ENCODE data around the gene ATF6.

Gene ATF6

DNA sequence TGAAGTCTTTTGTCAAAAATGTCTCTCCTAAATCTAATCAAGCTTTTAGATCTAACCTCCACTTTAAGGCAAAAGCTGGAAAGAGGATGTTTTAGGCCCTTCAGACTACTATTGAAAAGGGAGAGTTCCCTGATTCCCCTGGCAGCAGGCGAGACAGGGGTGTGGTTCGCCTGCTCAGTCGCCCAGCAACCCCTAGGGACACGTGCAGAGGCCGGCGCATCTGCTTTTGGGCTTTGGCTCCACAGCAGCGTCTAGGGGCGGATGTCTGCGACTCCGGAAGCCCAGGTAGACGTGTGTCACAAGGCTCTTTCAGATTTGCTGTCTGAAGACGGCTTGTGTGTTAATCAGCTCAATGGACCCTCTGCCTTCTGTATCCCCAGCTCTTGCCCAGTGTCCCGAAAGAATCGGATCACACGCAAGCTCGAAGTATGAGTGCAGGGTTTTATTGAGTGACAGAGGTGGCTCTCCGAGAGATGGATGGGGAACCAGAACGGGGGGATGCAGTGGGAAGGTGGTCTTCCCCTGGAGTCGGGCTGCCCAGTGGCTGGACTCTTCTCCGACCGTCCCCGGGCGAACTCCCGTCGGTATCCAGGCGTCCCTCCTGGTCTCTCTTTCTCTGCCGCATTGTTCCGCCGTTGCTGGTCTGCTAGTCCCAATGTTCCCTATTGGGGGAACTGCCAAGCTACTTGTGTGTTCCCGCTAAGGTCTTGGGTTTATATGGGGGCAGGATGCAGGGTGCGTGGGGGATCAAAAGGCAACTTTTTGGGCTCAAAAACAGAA lies 212.1 kb downstream of the ATF6 start:
- DNase-seq = no peak

DNA sequence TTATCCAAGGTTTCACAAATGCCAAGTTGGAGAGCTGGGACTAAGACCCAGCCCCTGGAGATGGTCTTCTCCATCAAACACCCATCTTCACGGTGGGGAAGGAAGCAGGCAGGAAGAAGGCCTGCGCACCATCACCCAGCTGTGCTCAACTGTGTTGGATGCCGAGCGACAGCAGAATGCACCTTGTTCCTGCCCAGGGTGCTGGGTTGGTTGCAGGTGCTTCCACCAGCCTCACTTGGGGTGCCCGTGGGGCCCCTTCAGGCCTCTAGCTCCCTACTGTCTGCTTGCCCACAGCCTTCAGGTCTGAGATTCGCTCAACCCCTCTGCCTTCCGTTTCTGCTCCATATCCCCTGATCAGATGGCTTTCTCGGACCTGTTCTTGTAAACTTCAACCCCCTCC lies 215.0 kb downstream of the ATF6 start:
- DNase-seq = no peak

DNA sequence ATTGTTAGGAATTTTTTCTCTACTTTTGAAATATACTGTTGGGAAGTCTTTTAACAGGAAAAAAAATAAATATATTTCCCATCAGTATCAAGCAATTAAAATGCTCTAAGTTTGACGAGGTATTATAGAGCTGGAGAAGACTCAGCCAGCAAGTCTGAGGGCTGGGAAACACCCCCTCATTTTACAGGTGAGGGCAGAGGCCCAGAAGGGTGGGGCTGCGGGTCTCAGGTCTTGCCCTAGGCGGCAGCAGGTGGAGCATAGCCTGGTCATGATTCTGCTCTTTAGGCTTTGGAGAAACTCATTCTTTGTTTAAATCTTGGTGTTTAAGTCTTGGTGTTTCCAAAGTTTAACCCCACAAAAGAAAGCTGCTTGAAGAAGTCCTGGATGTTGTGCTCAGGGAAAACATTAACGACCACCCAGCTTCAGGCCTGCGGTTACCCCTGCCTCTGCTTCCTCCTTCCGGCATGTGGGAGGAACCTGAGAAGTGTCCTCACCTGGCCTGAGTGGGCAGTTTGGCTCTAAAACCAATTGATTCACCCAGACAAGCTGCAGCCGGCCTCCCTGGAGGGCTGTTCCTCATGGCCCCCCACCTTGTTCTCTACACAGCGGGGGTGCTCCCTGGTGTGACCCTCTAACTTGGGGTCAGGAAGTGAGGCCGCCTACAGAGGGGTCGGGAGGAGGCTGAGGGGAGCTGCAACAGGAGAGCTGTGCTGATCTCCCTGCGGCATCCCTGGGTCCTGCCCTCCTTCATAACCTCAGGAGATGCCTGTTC lies 215.8 kb downstream of the ATF6 start:
- no peak for DNase-seq

DNA sequence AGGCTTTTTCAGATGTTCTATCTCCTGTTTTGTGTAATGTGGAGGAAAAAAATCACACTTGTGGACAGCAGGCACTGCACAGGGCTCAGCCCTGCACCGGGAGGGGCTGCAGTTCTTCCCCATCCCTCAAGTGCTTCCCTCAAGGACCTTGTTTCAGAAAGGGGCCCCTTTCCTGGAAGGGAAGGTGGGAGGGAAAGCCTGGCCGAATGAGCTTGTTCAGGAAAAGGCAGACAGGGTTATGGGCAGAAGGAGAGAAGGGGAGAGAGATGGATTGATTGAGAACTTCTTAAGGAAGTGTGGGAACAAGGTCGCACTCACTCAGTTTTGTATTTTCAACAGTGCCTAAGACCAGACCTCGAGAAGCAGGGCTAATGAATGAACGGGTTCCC lies 216.4 kb downstream of the ATF6 start:
- no peak for DNase-seq

DNA sequence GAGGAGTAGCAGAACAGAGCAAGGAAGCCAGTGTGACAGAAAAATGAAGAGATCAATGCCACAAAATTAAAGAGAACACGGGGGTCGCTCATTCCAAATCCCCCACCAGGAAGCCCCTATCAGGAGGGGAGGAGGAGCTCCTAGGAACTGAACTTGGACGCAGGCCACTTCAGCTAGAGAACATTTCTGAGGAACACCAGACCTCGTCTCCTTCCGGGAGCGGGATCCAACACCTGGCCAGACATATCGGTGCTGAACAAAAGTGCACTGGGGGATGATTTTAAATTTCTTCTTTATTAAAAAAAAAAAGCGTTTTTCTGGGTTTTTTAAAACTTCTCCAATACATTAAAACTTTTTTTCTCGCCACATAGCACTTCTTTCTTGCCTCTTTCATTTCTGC lies 216.8 kb downstream of the ATF6 start:
- DNase-seq = no peak

DNA sequence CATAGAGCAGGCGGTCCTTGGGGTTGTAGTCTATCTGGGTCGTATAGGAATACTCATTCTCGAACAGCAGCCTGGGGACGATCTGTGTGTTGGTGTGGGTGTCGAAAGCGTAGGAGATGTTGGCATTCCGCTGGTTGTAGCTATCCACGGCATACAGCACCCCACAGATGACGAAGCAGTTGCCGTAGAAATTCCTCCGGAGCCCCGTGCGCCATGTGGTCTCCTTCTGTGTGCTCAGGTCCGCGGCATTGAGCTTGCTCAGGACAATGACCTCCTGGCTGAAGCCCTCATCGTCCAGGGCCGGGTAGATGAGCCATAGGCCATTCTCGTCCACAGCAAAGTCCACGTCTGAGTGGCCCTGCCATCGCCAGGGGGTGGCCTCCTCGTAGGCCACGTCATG lies 217.6 kb downstream of the ATF6 start:
- no peak for DNase-seq

DNA sequence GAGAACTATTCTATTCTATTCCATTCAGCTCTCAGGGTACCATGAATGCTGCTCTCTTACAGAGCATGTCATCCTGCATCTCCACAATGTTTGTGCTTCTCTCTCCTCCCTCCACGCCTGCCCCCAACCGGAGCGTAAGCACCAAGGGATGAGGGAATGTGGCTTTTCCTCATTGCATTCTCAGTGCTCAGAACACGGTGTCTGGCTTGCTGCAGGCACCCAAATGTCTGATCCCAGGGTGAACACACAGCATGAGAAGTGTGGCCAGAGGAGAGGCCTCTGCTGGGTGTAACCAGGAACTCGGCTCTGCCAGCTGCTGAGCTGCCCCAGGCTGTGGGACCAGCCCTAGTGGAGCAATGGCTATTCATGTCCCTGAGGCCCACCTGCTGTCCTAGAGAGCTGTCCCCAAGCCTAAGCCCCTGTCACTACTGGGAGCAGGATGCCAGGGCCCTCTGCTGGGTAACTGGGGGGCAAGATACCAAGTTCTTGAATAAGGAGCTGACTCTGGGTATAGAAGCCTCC lies 219.2 kb downstream of the ATF6 start:
- no peak for DNase-seq

DNA sequence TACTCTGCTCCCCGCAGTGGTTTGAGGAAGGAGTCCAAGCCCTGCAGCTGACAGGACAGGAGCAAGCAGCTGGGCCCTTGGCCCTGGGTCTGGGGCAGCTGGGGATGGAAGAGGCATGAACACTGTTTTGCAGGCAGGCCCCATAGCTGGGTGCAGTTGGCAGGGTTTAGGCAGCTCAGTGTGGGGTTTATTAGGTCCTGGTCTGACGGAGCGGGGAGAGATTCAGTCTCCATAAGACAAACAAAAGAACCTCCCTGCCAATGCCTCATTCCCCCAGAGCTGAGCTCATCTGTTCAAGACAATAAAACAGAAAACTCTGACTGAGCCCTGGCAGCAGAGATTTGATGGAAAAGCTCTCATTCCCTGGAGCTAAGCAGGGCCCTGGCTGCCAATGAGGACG lies 220.2 kb downstream of the ATF6 start:
- DNase-seq = no peak

DNA sequence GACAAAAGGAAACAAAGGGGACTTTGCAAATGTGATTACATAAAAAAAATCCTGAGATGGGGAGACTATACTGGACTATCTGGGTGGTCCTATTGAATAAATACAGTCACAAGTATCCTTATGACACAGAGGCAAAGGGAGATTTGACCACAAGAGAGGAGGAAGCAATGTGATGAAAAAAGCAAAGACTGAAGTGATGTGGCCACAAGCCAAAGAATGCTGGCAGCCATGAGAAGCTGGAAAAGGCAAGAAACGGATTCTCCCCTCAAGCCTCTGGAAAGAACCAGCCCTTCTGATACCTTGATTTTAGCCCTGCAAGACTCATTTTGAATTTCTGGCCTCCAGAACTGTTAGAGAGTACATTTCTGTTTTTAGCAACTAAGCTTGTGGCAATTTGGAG lies 221.2 kb downstream of the ATF6 start:
- DNase-seq = no peak

DNA sequence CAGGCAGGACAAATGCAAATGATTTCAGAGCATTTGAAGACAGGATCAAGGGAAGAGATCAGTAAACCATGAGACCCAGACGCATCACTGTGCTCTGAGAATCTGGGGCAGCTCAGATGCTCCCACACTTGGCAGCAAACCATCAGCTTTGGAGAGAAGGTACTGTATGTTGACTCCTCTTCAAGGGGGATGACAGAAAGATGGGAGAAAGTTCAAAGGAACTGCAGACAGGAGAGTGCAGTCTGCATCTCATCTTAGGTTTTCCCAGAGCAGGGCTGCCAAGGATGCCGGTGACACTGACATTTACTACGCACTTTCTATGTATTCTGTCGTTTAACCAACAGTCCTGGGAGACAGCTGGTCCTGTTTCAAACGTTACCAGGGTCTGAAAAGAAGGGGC lies 221.8 kb downstream of the ATF6 start:
- DNase-seq = no peak

DNA sequence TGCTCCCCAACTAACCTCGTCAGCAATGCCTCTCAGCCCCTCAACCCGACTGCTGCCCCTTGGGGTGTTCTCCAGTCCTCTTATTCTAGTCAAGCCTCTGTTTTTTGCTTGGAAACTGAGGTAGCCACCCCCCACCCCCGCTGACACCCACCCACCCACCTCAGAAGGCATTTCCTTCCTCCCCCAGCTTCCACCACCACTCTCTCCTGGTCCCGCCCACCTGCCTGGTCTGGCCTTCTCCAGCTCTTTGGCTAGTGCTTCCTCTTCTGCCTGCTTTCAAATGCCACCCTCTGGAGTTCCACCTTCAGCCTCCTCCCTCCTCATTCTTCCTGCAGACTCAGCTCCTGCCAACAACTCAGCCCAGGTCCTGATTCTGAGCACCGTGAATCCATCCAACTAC lies 222.3 kb downstream of the ATF6 start:
- DNase-seq = no peak

DNA sequence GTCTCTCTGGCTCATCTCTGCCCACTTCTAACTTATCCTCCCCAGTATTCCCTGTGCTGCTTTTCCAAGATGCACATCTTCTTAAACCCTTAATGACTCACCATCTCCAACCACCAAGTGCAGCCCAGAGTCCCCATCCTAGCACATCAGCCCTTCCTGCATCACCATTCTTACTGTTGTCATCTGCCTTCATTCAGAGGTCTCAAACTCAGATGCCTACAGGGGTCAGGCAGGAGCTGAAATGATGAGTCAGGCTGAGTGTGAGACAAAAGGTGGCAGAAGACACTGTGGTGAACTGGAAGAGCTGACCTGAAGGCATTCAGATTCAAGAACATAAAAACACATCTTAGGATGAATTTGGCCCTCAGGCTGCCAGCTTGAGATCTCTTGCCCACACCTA lies 223.0 kb downstream of the ATF6 start:
- DNase-seq = no peak

DNA sequence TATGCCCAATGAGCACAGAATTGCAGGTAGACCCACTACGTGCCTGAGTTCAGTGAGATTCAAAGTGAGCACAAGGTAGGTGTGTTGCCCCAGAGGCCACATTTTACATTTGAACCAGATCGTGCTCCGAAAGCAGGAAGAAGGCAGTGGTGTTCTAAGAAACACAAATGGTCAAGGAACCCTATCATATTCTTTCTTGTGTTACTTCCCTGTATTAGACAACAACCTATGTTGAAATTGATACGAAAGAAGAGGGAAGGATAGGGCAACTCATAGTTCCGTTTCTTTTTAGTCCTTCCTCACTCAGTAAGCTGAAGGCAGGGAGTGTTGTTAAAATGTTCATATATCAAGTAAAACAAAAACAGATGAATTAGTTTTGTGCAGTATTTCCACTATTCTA lies 223.7 kb downstream of the ATF6 start:
- no peak for DNase-seq

DNA sequence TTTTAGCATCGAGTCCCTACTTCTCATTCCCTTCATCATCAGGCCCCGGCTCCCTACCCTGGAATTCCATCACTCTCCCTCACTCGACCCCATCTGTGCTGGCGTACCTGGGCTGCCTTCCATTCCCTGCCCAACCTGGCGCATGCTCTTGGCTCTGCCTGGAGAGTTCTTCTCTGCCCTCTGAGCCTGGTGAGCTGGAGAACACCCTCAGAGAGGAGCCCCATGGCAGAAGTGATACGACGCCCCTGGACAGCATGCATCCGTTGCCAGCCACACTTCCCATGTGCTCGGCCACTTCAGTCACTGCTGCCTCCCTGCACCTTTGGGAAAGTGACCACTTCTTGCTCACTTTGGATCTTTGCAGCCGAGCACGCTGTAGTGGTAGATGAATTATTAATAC lies 227.5 kb downstream of the ATF6 start:
- no peak for DNase-seq

DNA sequence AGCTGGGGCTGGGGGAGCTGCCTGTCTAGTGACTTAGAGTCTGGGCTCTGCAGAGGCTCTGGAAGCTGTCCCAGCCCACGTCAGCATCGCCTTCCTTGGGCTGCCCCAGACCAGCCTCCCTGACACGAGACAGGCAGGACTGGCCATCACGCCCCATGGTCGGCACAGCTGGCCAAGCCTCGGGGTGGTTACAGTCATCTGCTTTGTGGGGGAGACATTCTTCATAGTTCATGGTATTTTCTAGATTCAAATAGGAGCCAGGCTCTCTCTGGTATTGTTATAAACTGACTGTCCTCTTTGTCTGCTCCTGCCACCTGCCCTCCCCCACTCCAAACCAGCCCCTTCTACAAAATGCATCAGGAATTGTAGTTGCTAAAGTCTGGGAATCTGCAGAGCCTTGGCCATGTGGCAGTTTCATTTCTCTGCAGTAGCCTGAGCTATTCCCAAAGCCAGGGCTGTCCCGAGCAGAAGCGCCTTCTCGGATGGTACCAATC lies 228.1 kb downstream of the ATF6 start:
- DNase-seq = no peak

DNA sequence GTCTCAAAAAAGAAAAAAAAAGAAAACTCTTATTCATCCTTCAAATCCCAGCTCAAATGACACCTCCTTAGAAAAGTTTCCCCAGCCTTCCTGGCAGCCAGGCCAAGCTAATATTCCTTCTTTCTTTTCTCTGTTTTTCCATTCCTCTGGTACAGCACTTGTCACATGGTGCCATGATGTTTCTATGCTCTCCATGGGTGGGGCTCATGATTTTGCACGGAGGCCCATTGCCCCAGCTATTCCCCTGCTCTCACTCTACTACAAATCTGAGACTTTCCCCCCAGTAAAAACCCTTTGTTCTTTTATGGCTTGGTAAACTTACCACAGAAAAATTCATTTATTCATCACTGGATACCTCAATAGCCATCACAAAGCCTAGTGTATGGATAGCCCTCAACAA lies 231.0 kb downstream of the ATF6 start:
- no peak for DNase-seq

DNA sequence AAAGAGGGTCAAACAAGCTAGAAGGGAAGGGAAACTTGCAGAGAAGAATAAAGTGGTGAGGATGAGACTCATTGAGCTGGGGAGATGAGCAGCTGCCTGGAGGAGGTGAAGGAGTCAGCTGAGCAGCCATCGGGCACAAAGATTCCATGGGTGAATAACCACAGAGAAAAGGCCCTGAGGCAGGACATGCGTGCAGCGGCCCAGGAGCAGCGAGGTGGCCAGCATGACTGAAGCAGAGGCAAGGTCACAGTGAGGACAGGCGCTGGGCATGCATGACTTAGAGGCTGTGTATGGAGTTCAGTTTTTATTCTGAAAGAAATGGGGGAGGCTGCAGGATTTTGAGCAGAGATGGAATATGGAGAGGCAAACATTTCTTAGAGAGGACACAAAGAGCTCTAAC lies 232.7 kb downstream of the ATF6 start:
- no peak for DNase-seq

DNA sequence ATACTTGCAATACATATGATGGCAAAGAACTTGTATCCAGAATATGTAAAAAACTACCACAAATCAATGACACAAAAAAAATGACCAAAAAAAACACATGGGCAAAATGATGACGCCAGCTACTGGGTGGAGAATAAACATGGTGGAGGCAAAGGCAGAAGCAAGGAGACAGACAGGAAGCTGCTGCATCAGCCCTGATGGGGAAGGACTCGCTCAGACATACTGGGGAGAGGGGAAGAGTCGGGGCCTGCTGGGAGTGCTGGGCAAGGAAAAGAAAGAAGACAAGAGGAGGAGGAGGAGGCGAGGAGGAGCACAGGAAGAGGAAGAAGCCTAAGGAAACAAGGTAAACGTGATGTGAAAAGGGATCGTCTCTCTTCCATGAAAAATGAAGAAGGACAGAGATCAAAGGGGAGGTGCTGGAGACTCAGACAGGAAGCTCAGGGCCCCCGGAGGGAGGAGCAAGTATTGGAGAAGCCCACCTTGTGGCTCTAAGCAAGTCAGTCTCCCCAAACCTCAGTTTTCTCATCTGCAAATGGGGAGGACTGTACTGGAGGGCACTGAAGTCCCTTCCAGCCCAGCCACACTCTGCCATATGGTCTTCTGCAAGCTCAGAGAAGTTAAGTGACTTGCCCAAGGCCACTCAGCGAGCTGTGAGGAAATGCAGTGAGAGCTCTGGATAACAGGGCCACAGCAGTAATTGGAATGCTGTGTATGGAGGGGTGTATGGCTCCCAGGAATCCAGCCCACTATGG lies 233.4 kb downstream of the ATF6 start:
- no peak for DNase-seq

DNA sequence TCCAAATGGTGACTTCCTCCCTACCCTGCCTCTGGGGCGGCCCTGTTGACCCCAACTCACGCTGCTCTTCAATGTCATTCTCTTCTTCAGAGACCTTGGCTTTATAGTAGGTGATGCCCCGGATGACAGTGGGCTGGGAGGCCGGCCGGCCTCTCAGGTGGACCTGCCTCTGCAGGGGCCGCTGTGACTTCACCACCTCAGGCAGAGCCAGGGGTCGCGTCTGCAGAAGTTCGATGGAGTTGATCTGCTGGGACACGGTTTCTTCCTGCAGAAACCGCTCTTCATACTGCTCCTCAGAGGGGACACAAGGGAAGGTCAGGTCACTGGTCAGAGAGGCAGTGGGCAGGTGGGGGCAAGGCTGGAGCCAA lies 233.9 kb downstream of the ATF6 start:
- DNase-seq = no peak

DNA sequence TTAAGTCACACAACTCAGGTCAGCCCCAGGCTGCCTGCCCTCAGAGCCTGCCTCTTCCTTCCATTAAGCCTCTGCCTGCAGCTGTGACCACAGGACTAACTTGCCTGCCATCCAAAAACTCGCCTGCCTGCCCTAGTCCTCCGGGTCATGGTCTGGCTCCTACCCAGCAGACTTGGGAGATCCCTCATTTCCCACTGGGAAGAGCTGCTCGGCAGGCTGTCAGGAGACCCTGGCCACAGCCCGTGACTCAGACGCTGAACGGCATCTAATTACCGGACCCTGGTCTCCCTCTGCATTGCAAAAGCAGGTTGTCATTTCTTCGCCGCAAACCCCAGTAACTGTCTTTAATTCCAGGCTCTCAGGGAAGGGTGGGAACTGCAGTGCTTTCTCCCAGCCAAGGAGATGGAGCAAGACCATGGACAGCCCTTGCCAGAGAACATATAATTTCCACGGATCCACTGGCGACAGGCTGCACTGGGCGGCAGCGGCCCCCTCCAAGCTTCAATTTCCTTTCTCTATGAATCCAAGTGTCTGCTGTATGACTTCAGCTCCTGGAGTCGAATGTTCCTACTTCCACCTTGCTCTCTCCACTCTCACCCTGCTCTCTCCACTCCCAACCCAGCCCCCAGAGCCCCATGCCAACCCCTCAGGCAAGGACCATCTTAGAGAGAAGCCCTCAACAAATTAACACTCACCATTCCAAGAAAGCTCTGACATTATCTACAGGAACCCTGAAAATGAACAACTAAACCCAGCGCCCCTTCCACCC lies 237.1 kb downstream of the ATF6 start:
- no peak for DNase-seq

DNA sequence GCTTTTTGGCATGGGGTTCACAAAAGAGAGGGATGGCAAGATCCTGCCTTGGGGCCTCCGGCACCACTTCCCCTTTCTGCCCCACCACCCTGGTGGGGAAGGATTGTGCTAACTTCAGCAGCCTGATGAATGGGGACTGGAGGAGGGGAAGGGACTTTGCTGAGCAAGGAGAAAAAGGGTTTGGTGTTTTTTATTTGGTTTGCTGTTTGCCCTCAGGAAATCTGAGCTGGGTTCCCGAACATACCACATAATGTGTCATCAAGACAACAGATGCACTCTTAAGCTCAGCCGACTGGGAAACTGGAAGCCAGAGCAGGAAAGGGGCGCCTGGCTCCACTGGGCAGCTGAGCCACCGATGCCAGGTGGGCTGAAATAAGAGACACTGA lies 237.7 kb downstream of the ATF6 start:
- DNase-seq = no peak

DNA sequence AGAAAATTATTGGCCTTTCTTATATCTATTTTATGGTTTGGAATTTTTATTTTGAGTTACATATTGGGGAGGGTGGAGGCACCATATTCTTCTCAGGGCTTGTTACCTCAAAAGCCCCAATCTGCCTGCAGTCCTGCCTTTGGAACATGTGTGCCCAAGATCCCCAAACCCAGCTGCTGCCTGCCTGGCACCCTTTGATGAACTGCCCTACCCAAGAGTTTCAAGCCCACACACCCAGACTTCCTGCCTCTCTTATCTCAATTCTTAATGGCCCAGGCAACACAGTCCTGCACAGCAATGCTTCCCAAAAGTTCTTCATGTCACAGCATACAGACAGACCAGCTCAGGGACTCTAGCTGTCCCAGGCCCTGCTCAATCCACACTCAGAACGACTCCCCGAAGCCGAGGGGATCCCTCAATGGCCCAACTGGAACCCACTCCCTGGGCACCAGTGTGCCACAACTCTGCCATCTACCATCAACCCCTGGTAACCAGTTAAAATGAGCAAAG lies 238.4 kb downstream of the ATF6 start:
- no peak for DNase-seq

DNA sequence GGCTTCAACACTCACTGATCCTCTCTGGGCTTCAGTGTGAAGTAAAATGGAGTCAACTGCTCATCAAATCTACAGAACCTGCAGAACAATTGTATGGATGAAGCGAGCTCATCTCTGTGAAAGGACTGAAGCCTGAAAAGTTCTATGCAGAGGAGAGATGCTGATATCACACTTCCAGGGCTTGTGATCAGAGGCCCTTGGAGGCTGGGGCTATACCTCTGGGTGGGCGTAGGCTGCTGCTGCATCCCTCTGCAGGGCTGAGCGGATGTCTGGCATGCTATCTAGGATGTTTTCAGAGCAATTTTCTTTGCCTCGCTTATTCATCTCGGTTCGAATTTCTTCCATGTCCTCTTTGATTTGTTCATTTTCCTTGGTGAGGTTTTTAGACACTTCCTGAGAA lies 240.0 kb downstream of the ATF6 start:
- no peak for DNase-seq

Measured in NCI-H2081 treated with DMSO at 0.1 percent for 48 hours (cell line).